Activated CD4-positive, alpha-beta T cell treated with anti-CD3 and anti-CD28 coated beads for 36 hours (primary cell): ENCODE results near the gene PLEKHM3. TPM values are rescaled to one million over a fixed set of nuclear protein-coding genes. Genes with fewer than 3 reads are reported as not detected.

Experiments used
- ATAC-seq: fragments of 200-7000 bp; cut with Tn5 transposase; one replicate; pipeline ENCODE4 v1.10.0; 2021; ENCODE audit warnings: mild to moderate bottlenecking, moderate library complexity
- CTCF ChIA-PET: fragments of 350-600 bp; sonication (Branson Sonifier 250); formaldehyde crosslinking; loops from one replicate; lab custom pipeline; 2021; ENCODE audit warnings: antibody characterized with exemption; lab: Charles Lee
- POLR2A ChIA-PET: fragments of 350-600 bp; sonication (Branson Sonifier 250); formaldehyde crosslinking; loops from one replicate; lab custom pipeline; 2021; ENCODE audit warnings: antibody characterized with exemption, inconsistent platforms; lab: Charles Lee
- DNase-seq: peaks from one replicate; pipeline ENCODE4 v3.0.0-alpha.2; 2020
- H3K27ac Mint-ChIP-seq: one replicate; pipeline ENCODE4 v1.8.0; 2021; ENCODE audit warnings: mixed read lengths
- H3K27me3 Mint-ChIP-seq: one replicate; pipeline ENCODE4 v1.8.0; 2021; ENCODE audit warnings: mixed read lengths
- H3K36me3 Mint-ChIP-seq: one replicate; pipeline ENCODE4 v1.8.0; 2021; ENCODE audit warnings: low read depth, mixed read lengths
- H3K4me1 Mint-ChIP-seq: one replicate; pipeline ENCODE4 v1.8.0; 2021; ENCODE audit warnings: mixed read lengths
- H3K4me3 Mint-ChIP-seq: one replicate; pipeline ENCODE4 v1.8.0; 2021; ENCODE audit warnings: mild to moderate bottlenecking, moderate library complexity, mixed read lengths
- H3K9me3 Mint-ChIP-seq: one replicate; pipeline ENCODE4 v1.8.0; 2021; ENCODE audit warnings: low read depth, mixed read lengths
- intact Hi-C, 2 experiments: fragments of 100-400 bp; cut with DNase I in 1 of 2; cut with micrococcal nuclease in 1 of 2; formaldehyde crosslinking; loops; one replicate each; pipeline versions ENCODE4 v1.14.2 to v1.15.1; 2022 to 2024; cut with DNase I, micrococcal nuclease
- total RNA-seq, 2 experiments: library from RNA; stranded (reverse); gene quantifications; one replicate each; pipeline ENCODE4 v1.2.3, GENCODE V29; 2021

The PLEKHM3 gene
- total RNA-seq, 2 experiments from 2014 or later = 4.5 to 5.2 TPM

GRCh38 chr2:208012449-208012848 is 12.9 kb downstream of the PLEKHM3 start:
- Mint-ChIP-seq H3K27ac (no peak overlapping the region), H3K4me3 (no peak overlapping the region), H3K36me3 (peaks cover 3% of the 10 kb centered on the region), H3K27me3 (no peaks in the 10 kb centered on the region), H3K4me1 (peaks cover 31% of the 10 kb centered on the region), H3K9me3 (no peaks in the 10 kb centered on the region)
- no peak for DNase-seq
- intact Hi-C loops = no loop called here
- CTCF ChIA-PET = no interaction called here
- no peak for ATAC-seq
- POLR2A ChIA-PET = no interaction called here

DNA sequence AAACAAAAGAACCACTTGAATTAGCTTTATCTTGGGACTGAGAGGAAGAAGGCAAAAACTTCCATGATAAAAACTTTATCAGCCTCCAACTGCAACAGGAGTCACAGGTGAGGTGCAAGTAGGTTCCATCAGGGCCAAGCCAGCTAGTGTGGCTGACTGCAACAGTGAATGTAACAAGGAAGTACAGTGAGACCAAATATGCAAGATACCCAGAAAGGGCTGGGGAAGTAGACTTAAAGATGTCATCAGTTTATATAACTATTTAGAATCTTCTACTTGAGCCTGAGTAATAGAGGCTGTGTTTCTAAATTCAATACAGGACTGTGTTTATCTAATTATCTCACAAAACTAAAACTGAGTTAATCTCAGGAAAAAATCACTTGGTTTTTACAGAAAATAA is 14.8 kb downstream of the PLEKHM3 start:
- no peak overlapping the region for H3K27ac Mint-ChIP-seq
- H3K4me1 Mint-ChIP-seq = peaks cover 28% of the 10 kb centered on the region
- ATAC-seq (no peak), DNase-seq (no peak)
- intact Hi-C loops = no loop called here
- ChIA-PET POLR2A (no interaction called here), CTCF (interaction anchor here (1.0 kb wide), 1 partner anchor 12 kb away, joined by 3 read pairs; no protein-coding TSS in a partner anchor)
- H3K4me3 Mint-ChIP-seq = no peak overlapping the region
- H3K36me3 Mint-ChIP-seq = peaks cover 8% of the 10 kb centered on the region
- H3K9me3 Mint-ChIP-seq = no peaks in the 10 kb centered on the region
- no peaks in the 10 kb centered on the region for H3K27me3 Mint-ChIP-seq

- CTCF ChIA-PET = interaction anchor here (0.6 to 1.1 kb wide), 2 partner anchors 93 to 236 kb away, joined by 3 read pairs; no protein-coding TSS in a partner anchor
- H3K27ac Mint-ChIP-seq = no peak overlapping the region
- intact Hi-C loops = no loop called here
- POLR2A ChIA-PET = interaction anchor here (0.9 kb wide), 1 partner anchor 10 kb away, joined by 3 read pairs; no protein-coding TSS in a partner anchor
- peak; percentile 73 for ATAC-seq
- H3K36me3 Mint-ChIP-seq = peaks cover 9% of the 10 kb centered on the region
- H3K4me1 Mint-ChIP-seq = peaks cover 10% of the 10 kb centered on the region
- peak; percentile 13 for DNase-seq
- H3K27me3 Mint-ChIP-seq = no peaks in the 10 kb centered on the region
- no peak overlapping the region for H3K4me3 Mint-ChIP-seq
- no peaks in the 10 kb centered on the region for H3K9me3 Mint-ChIP-seq
These were observed 18.5 kb downstream of the PLEKHM3 start for GRCh38 chr2:208006833-208007232.

DNA sequence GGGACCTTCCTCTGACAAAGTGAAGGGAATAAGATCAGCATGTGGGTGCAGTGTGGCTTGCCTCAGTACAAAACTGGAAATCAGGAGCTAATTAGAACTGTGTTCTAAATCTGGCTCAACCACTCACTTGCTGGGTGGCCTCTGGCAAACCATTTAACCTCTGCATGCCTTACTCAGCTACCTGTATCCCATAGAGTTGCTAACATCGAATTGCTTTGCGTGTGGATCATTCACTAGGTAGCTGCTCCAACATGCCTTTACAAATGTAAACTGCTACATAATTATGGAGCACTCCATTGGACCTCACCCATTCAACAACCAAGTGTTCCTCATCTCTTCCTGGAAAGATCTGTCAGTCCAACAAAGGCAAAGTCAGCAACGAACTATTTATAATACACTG is 19.0 kb downstream of the PLEKHM3 start:
- H3K27ac Mint-ChIP-seq = no peak overlapping the region
- ATAC-seq (no peak), DNase-seq (no peak)
- ChIA-PET POLR2A (interaction anchor here (0.9 kb wide), 1 partner anchor 11 kb away, joined by 3 read pairs; no protein-coding TSS in a partner anchor), CTCF (interaction anchor here (0.6 to 1.1 kb wide), 3 partner anchors 33 to 236 kb away, joined by 3 read pairs; no protein-coding TSS in a partner anchor)
- no peaks in the 10 kb centered on the region for H3K9me3 Mint-ChIP-seq
- H3K4me3 Mint-ChIP-seq = no peak overlapping the region
- peaks cover 10% of the 10 kb centered on the region for H3K4me1 Mint-ChIP-seq
- intact Hi-C loops = no loop called here
- H3K36me3 Mint-ChIP-seq = peaks cover 9% of the 10 kb centered on the region
- no peaks in the 10 kb centered on the region for H3K27me3 Mint-ChIP-seq

DNA sequence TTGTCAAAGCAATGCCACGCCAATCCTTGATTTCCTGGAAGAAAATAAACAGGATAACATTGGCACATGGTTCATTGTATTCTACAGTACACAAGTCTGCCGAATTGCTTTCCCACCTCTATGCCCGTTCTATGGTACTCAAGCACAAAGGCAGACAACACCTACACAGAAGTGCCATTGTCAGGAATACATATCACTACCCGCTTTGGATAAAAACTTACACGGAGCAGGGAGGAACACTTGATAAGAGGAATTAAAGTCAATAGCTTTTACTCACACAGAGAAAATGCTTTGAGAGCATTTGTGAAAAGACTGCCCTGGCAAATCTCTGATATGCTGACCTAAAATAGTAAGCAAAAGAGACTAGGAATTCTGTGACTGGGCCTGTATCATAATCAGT is 23.4 kb downstream of the PLEKHM3 start:
- ChIA-PET CTCF (interaction anchor here (0.7 kb wide), 1 partner anchor 64 kb away, joined by 3 read pairs; no protein-coding TSS in a partner anchor), POLR2A (no interaction called here)
- intact Hi-C loops = no loop called here
- Mint-ChIP-seq H3K4me1 (peaks cover 6% of the 10 kb centered on the region), H3K27me3 (no peaks in the 10 kb centered on the region), H3K9me3 (no peaks in the 10 kb centered on the region), H3K36me3 (peaks cover 17% of the 10 kb centered on the region), H3K4me3 (no peak overlapping the region), H3K27ac (no peak overlapping the region)
- DNase-seq (no peak), ATAC-seq (no peak)

GRCh38 chr2:208000701-208001395 is 24.5 kb downstream of the PLEKHM3 start:
- H3K4me1 Mint-ChIP-seq = peaks cover 13% of the 10 kb centered on the region
- no peak overlapping the region for H3K4me3 Mint-ChIP-seq
- ChIA-PET CTCF (interaction anchor here (0.7 kb wide), 1 partner anchor 148 kb away, joined by 3 read pairs; no protein-coding TSS in a partner anchor), POLR2A (no interaction called here)
- DNase-seq = no peak
- H3K9me3 Mint-ChIP-seq = no peaks in the 10 kb centered on the region
- no peak for ATAC-seq
- H3K36me3 Mint-ChIP-seq = peaks cover 22% of the 10 kb centered on the region
- no peaks in the 10 kb centered on the region for H3K27me3 Mint-ChIP-seq
- intact Hi-C loops = no loop called here
- no peak overlapping the region for H3K27ac Mint-ChIP-seq

DNA sequence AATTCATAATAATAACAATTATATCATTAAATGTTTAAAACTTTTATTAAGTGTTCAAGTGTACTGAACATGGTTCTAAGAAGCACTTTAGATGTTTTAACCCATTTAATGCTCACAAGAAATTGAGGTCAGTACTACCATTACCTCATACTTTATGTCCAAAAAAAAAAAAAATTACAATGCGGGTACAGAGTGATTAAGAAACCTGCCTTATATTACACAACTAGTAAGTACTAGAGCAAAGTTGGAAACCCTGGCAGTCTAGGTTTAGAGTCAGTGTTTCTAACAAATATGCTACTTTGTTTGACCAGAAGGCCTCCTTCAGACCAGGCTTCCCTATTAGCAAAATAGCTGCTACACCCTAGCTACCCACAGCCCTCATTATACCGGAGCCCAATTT is 28.5 kb downstream of the PLEKHM3 start:
- Mint-ChIP-seq H3K27me3 (no peaks in the 10 kb centered on the region), H3K4me1 (peaks cover 29% of the 10 kb centered on the region), H3K9me3 (no peaks in the 10 kb centered on the region), H3K27ac (no peak overlapping the region), H3K4me3 (no peak overlapping the region), H3K36me3 (peaks cover 20% of the 10 kb centered on the region)
- ATAC-seq (no peak), DNase-seq (no peak)
- intact Hi-C loops = no loop called here
- ChIA-PET CTCF (no interaction called here), POLR2A (no interaction called here)

DNA sequence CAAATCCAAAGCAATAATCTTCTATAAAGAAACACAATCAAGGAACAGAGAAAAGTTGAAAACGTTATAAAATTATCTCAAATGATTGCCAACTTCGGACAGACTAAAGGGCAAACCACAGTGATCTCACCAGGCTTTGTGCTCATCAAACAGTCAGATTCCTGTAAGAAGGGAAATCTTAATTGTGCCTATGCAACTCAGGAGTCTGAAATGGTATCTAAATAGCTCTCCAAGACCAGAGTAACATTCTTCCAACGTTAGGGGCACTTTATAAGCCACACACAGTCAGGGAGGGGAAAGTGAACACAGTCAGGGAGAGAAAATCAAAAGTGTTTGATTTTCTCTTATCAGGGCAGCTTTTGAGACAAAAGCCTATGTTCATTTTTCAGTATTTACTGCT is 29.4 kb downstream of the PLEKHM3 start:
- DNase-seq (no peak), ATAC-seq (peak; percentile 42)
- peak overlapping the region; percentile 63 for H3K27ac Mint-ChIP-seq
- H3K36me3 Mint-ChIP-seq = peaks cover 20% of the 10 kb centered on the region
- H3K4me3 Mint-ChIP-seq = no peak overlapping the region
- ChIA-PET CTCF (interaction anchor here (0.5 to 1.6 kb wide), 2 partner anchors 44 to 77 kb away, joined by 4 read pairs; no protein-coding TSS in a partner anchor), POLR2A (no interaction called here)
- H3K4me1 Mint-ChIP-seq = peaks cover 31% of the 10 kb centered on the region
- intact Hi-C loops = no loop called here
- no peaks in the 10 kb centered on the region for H3K9me3 Mint-ChIP-seq
- no peaks in the 10 kb centered on the region for H3K27me3 Mint-ChIP-seq

DNA sequence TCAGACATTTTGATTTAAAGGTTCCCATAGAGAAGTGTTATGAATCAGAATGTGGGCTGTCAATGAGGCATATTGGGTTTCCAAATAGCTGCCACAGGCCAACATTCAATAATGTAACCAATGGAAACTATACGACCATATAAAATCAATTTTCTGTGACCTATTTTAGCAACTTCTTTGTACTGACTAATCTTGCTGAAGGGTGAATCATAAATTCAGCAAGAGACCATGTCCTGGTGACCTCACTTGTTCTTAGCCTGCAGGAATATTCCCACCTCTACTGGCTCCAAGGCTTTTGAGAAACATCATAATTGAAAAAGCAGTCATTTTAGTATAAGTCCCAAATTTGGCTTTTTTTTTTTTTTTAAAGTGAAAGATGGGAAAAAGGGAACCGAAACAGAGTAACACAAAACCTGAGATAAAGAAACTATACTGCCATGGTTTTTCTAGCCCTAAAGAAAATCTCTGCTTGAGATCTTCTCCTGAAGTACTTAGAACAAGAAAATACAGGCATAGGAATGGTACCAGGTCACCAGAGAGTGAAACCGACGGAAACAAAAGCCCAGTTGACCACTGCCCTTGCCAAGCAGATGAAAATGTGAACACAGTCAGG is 32.1 kb downstream of the PLEKHM3 start:
- peak; percentile 23 for ATAC-seq
- intact Hi-C loops = no loop called here
- CTCF ChIA-PET = interaction anchor here (0.7 kb wide), 1 partner anchor 45 kb away, joined by 3 read pairs; no protein-coding TSS in a partner anchor

DNA sequence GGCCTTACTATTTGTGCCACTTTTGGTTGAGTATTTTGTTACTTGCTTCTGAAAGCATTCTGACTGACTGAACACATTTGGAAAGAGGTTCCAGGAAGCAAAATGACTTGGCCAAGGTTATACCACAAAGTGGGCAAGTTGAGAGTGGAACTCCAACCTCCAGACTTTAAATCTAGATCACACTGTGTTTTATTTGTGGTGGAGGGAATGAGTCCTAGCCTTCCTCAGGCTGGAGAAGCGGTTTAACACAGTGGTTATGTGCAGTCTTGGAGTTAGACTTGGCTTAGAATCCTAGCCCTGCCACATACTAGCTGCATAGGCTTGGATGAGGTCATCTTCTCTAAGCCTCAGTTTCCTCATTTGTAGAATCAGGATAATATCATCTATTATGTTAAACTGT is 33.4 kb downstream of the PLEKHM3 start:
- Mint-ChIP-seq H3K27me3 (no peaks in the 10 kb centered on the region), H3K27ac (no peak overlapping the region), H3K36me3 (peaks cover 7% of the 10 kb centered on the region), H3K4me3 (no peak overlapping the region), H3K9me3 (no peaks in the 10 kb centered on the region), H3K4me1 (peaks cover 27% of the 10 kb centered on the region)
- CTCF ChIA-PET = interaction anchor here (0.8 kb wide), 1 partner anchor 13 kb away, joined by 3 read pairs; no protein-coding TSS in a partner anchor
- ATAC-seq (peak; percentile 44), DNase-seq (no peak)
- intact Hi-C loops = no loop called here
- POLR2A ChIA-PET = no interaction called here

More for the DNA sequence above, 32.1 kb downstream of the PLEKHM3 start:
- no peaks in the 10 kb centered on the region for H3K27me3 Mint-ChIP-seq
- no peak overlapping the region for H3K4me3 Mint-ChIP-seq
- peaks cover 9% of the 10 kb centered on the region for H3K36me3 Mint-ChIP-seq
- H3K4me1 Mint-ChIP-seq = peaks cover 31% of the 10 kb centered on the region
- no peak for DNase-seq
- no peaks in the 10 kb centered on the region for H3K9me3 Mint-ChIP-seq
- POLR2A ChIA-PET = no interaction called here
- no peak overlapping the region for H3K27ac Mint-ChIP-seq

GRCh38 chr2:207990784-207991183 is 34.5 kb downstream of the PLEKHM3 start:
- DNase-seq = no peak
- Mint-ChIP-seq H3K27me3 (no peaks in the 10 kb centered on the region), H3K4me1 (peaks cover 18% of the 10 kb centered on the region), H3K4me3 (no peak overlapping the region), H3K27ac (no peak overlapping the region), H3K36me3 (peaks cover 2% of the 10 kb centered on the region), H3K9me3 (no peaks in the 10 kb centered on the region)
- intact Hi-C loops = no loop called here
- ChIA-PET POLR2A (no interaction called here), CTCF (no interaction called here)
- ATAC-seq = no peak
